IMR-90 (cell line): ENCODE results near the gene SFXN2. TPM values are rescaled to one million over a fixed set of nuclear protein-coding genes. Genes with fewer than 3 reads are reported as not detected.

Source experiments
- ATAC-seq: fragments of 200-7000 bp; cut with Tn5 transposase; 2 replicates; pipeline ENCODE4 v1.9.1; 2020; ENCODE audit warnings: low read depth, mild to moderate bottlenecking, moderate library complexity
- BruUV-seq: library from RNA; stranded (reverse); fragments of 400-500 nt; replicated peaks from 2 replicates; lab custom pipeline; 2021; lab: Mats Ljungman, UMichigan
- CTCF ChIA-PET: fragments of 300-600 bp; formaldehyde crosslinking; extraction: SDS; loops from one replicate; lab custom pipeline; 2021; ENCODE audit warnings: antibody characterized with exemption; lab: Yijun Ruan, JAX
- POLR2A ChIA-PET: fragments of 300-600 bp; sonication (Branson Sonifier 250); formaldehyde crosslinking; loops from one replicate; lab custom pipeline; 2022; ENCODE audit warnings: antibody characterized with exemption; ENCODE audit not compliant: unreplicated experiment; lab: Charles Lee
- DNase-seq: peaks from one replicate; pipeline ENCODE4 v3.0.0; 2013
- H2AFZ ChIP-seq: replicated peaks from 2 replicates; pipeline ENCODE3; 2013; ENCODE audit warnings: low read length, mild to moderate bottlenecking; ENCODE audit not compliant: poor library complexity
- H2AK5ac ChIP-seq: 2 replicates; pipeline ENCODE4 v1.6.1; 2013; ENCODE audit warnings: low read depth, low read length, inconsistent platforms
- H2AK9ac ChIP-seq: replicated peaks from 2 replicates; pipeline ENCODE3; 2013; ENCODE audit warnings: mild to moderate bottlenecking, low read depth, low read length, moderate library complexity; ENCODE audit not compliant: poor library complexity
- H2BK120ac ChIP-seq: 2 replicates; pipeline ENCODE4 v1.6.1; 2013; ENCODE audit warnings: low read depth, low read length, inconsistent platforms
- H2BK15ac ChIP-seq: 3 replicates; pipeline ENCODE4 v1.6.1; 2013; ENCODE audit warnings: low read depth, low read length, inconsistent platforms
- H2BK20ac ChIP-seq: 2 replicates; pipeline ENCODE4 v1.6.1; 2013; ENCODE audit warnings: low read depth, mild to moderate bottlenecking, inconsistent platforms, low read length, moderate library complexity
- H2BK5ac ChIP-seq: 2 replicates; pipeline ENCODE4 v1.6.1; 2013; ENCODE audit warnings: mild to moderate bottlenecking, low read depth, low read length, inconsistent platforms; ENCODE audit not compliant: poor library complexity, severe bottlenecking
- H3K14ac ChIP-seq: replicated peaks from 2 replicates; pipeline ENCODE4 v1.6.1; 2013; ENCODE audit warnings: low read depth, low read length, inconsistent platforms
- H3K18ac ChIP-seq: 2 replicates; pipeline ENCODE4 v1.6.1; 2013; ENCODE audit warnings: low read depth, low read length, control low read depth
- H3K23ac ChIP-seq: 2 replicates; pipeline ENCODE4 v1.6.1; 2013; ENCODE audit warnings: low read depth, low read length, inconsistent platforms
- H3K27ac ChIP-seq: 2 replicates; pipeline ENCODE4 v1.5.1; 2013; ENCODE audit warnings: mild to moderate bottlenecking, control low read depth, low read length; ENCODE audit not compliant: insufficient read depth
- H3K27me3 ChIP-seq: 2 replicates; pipeline ENCODE4 v1.6.1; 2013; ENCODE audit warnings: low read length; ENCODE audit not compliant: control insufficient read depth, insufficient read depth
- H3K36me3 ChIP-seq: 2 replicates; pipeline ENCODE4 v1.6.1; 2013; ENCODE audit warnings: low read length, mixed read lengths; ENCODE audit not compliant: control insufficient read depth, insufficient read depth
- H3K4ac ChIP-seq: 2 replicates; pipeline ENCODE4 v1.6.1; 2013; ENCODE audit warnings: low read depth, low read length, inconsistent platforms
- H3K4me1 ChIP-seq: 2 replicates; pipeline ENCODE4 v1.6.1; 2013; ENCODE audit warnings: low read length, mixed read lengths; ENCODE audit not compliant: control insufficient read depth, insufficient read depth
- H3K4me2 ChIP-seq: 2 replicates; pipeline ENCODE4 v1.6.1; 2013; ENCODE audit warnings: low read depth, mild to moderate bottlenecking, control low read depth, low read length, moderate library complexity
- H3K4me3 ChIP-seq: 2 replicates; pipeline ENCODE4 v1.5.1; 2013; ENCODE audit warnings: low read depth, mild to moderate bottlenecking, control low read depth, low read length, moderate library complexity; ENCODE audit not compliant: insufficient read depth
- H3K56ac ChIP-seq: 2 replicates; pipeline ENCODE4 v1.6.1; 2013; ENCODE audit warnings: low read length, inconsistent platforms; ENCODE audit not compliant: insufficient read depth; ENCODE audit errors: extremely low read depth
- H3K79me1 ChIP-seq, 2 experiments: 2 replicates each; pipeline ENCODE4 v1.6.1; 2013; ENCODE audit warnings: low read length in 2 of 2, inconsistent platforms in 1 of 2, low read depth in 1 of 2
- H3K9ac ChIP-seq: 2 replicates; pipeline ENCODE4 v1.6.1; 2013; ENCODE audit warnings: low read depth, low read length, control low read depth
- H3K9me1 ChIP-seq: 2 replicates; pipeline ENCODE4 v1.6.1; 2013; ENCODE audit warnings: low read length, inconsistent platforms; ENCODE audit not compliant: insufficient read depth
- H3K9me3 ChIP-seq: 2 replicates; pipeline ENCODE4 v1.6.1; 2013; ENCODE audit warnings: low read length; ENCODE audit not compliant: control insufficient read depth, insufficient read depth
- H4K20me1 ChIP-seq: 2 replicates; pipeline ENCODE4 v1.6.1; 2013; ENCODE audit warnings: low read length, inconsistent platforms; ENCODE audit not compliant: insufficient read depth
- H4K5ac ChIP-seq: 2 replicates; pipeline ENCODE4 v1.6.1; 2013; ENCODE audit warnings: mild to moderate bottlenecking, low read depth, low read length, control low read depth
- H4K8ac ChIP-seq, 2 experiments: 2 replicates each; pipeline ENCODE4 v1.6.1; 2013; ENCODE audit warnings: low read depth in 2 of 2, low read length in 2 of 2, control low read depth in 1 of 2, inconsistent platforms in 1 of 2
- H4K91ac ChIP-seq: 2 replicates; pipeline ENCODE4 v1.6.1; 2013; ENCODE audit warnings: low read depth, low read length, inconsistent platforms; ENCODE audit not compliant: insufficient read depth
- MAFK ChIP-seq: IDR thresholded peaks from 2 replicates; pipeline ENCODE4 v1.6.1; 2012; ENCODE audit warnings: low read depth, low read length, improper control_type of control experiment
- RFX5 ChIP-seq: IDR thresholded peaks from 2 replicates; pipeline ENCODE4 v1.8.0; 2012; ENCODE audit warnings: low read depth, mild to moderate bottlenecking, low read length, moderate library complexity
- SMC3 ChIP-seq: fragments of 150-350 bp; IDR thresholded peaks from 2 replicates; pipeline ENCODE4 v1.6.1; 2016; ENCODE audit warnings: low read depth, mild to moderate bottlenecking, antibody characterized with exemption, low read length, moderate library complexity
- WGBS, 2 experiments: methylation state at CpG; one replicate each; pipeline versions ENCODE4 v1.1.5 to v1.1.7; 2013; ENCODE audit warnings: missing lambda C conversion rate in 2 of 2; ENCODE audit not compliant: insufficient read length in 1 of 2; ENCODE audit errors: extremely low coverage in 2 of 2; 5-methylcytosine and 5-hydroxymethylcytosine counted together
- dilution Hi-C: fragments of 300-500 bp; cut with HindIII; formaldehyde crosslinking; loops from one replicate; pipeline ENCODE4 v1.14.3; 2018; ENCODE audit warnings: low sequenced_read_pairs; ENCODE audit not compliant: unreplicated experiment
- in situ Hi-C: fragments of 300-500 bp; cut with MboI; formaldehyde crosslinking; loops from 3 replicates; pipeline ENCODE4 v1.14.3; 2019; ENCODE audit warnings: low sequenced_read_pairs, inconsistent platforms, mixed read lengths
- intact Hi-C: fragments of 100-400 bp; cut with micrococcal nuclease; formaldehyde crosslinking; loops from 2 replicates; pipeline ENCODE4 v1.10.0; 2022
- polyA plus RNA-seq, 3 experiments: library from polyadenylated mRNA; depleted of rRNA; stranded (reverse); fragments of >200 nt; gene quantifications; 2 replicates each; pipeline ENCODE4 v1.2.3, GENCODE V29; 2012; ENCODE audit warnings: low replicate concordance in 1 of 3
- total RNA-seq: library from RNA; depleted of rRNA; stranded (reverse); fragments of >200 nt; gene quantifications from 2 replicates; pipeline ENCODE4 v1.2.3, GENCODE V29; 2012

Gene SFXN2
- total and polyA plus RNA-seq, 2 of the 4 experiments (the other 2 are of a cell fraction): 6.9 to 11.7 TPM

GRCh38 chr10:102720775-102721301 is 6.4 kb downstream of the SFXN2 start:
- in situ Hi-C loops: no loop called here
- CTCF ChIA-PET: interaction anchor here (0.6 kb wide), 1 partner anchor 379 kb away, joined by 3 read pairs; no protein-coding TSS in a partner anchor
- ATAC-seq: no peak

More at GRCh38 chr10:102720775-102721301, 6.4 kb downstream of the SFXN2 start:
- BruUV-seq: no TSS peak
- H2AK9ac ChIP-seq: no peak overlapping the region
- no peak overlapping the region for H4K91ac ChIP-seq
- peaks cover 7% of the 10 kb centered on the region for H3K4me1 ChIP-seq
- H2BK15ac ChIP-seq: no peak overlapping the region
- H2AK5ac ChIP-seq: no peak overlapping the region
- no peak overlapping the region for H3K4me2 ChIP-seq
- no peak for DNase-seq
- no peak overlapping the region for H2AFZ ChIP-seq
- H3K9me1 ChIP-seq: peaks cover 7% of the 10 kb centered on the region; the same call in 1 of the 2 replicates
- H3K18ac ChIP-seq: peak overlapping the region; percentile 60; the same call in 1 of the 2 replicates
- H2BK20ac ChIP-seq: peak overlapping the region; percentile 24; the same call in 1 of the 2 replicates
- peaks cover 3% of the 10 kb centered on the region; the same call in 1 of the 2 replicates for H4K20me1 ChIP-seq
- no peaks in the 10 kb centered on the region for H3K27me3 ChIP-seq
- H3K4ac ChIP-seq: no peak overlapping the region
- H3K56ac ChIP-seq: no peak overlapping the region
- H3K9me3 ChIP-seq: no peaks in the 10 kb centered on the region
- dilution Hi-C loops: no loop called here
- no peak for TF ChIP-seq MAFK
- TF ChIP-seq RFX5: no peak
- TF ChIP-seq SMC3: no peak
- 0 out of 2 replicates have a peak overlapping the region, but pooled peaks have one; percentile 42 for H3K23ac ChIP-seq
- H3K79me1 ChIP-seq: peaks cover 23 to 36% of the 10 kb centered on the region in 2 experiments
- H3K36me3 ChIP-seq: no peaks in the 10 kb centered on the region
- H3K4me3 ChIP-seq: no peak overlapping the region
- intact Hi-C loops: loop anchor here (10.0 kb wide), 1 partner anchor 524 kb away; the partner anchor contains the start of gene RPEL1
- no peak overlapping the region for H4K8ac ChIP-seq
- no peak overlapping the region for H4K5ac ChIP-seq
- no peak overlapping the region for H3K9ac ChIP-seq
- POLR2A ChIA-PET: no interaction called here
- no peak overlapping the region for H3K27ac ChIP-seq
- H2BK5ac ChIP-seq: no peak overlapping the region
- H3K14ac ChIP-seq: 0 out of 2 replicates have a peak overlapping the region, but pooled peaks have one; percentile 40
- H2BK120ac ChIP-seq: peak overlapping the region; percentile 39
- WGBS, 2 experiments: no CpG with 5 or more reads among the region's 6 CpGs
